Endothelial cell of umbilical vein (primary cell): ENCODE measurements around the gene BRF1.

Source experiments
- EZH2 ChIP-seq: IDR thresholded peaks from 2 replicates; pipeline ENCODE4 v1.6.1; 2012; ENCODE audit warnings: borderline replicate concordance, low read depth, mild to moderate bottlenecking, moderate library complexity, low read length, inconsistent platforms; ENCODE audit not compliant: severe bottlenecking
- GATA2 ChIP-seq: IDR thresholded peaks from 2 replicates; pipeline ENCODE4 v1.7.0; 2011; ENCODE audit warnings: low read depth, mild to moderate bottlenecking, moderate library complexity, mixed read lengths, low read length; ENCODE audit not compliant: insufficient read length, insufficient read depth
- JUN ChIP-seq: IDR thresholded peaks from 2 replicates; pipeline ENCODE4 v1.6.1; 2011; ENCODE audit warnings: borderline replicate concordance, low read depth; ENCODE audit not compliant: insufficient read length, insufficient read depth
- POLR2A ChIP-seq: IDR thresholded peaks from 2 replicates; pipeline ENCODE4 v1.6.1; 2012; ENCODE audit warnings: low read depth, mild to moderate bottlenecking, control low read depth, low read length
- POLR2AphosphoS5 ChIP-seq: IDR thresholded peaks from 2 replicates; pipeline ENCODE4 v1.6.1; 2012; ENCODE audit warnings: low read depth, mild to moderate bottlenecking, control low read depth, low read length, moderate library complexity; ENCODE audit not compliant: insufficient read depth
- TF ChIP-seq, protein P1 (sequence below), 2 donors: IDR thresholded peaks; 1 replicate in 1 of 2; 2 replicates in 1 of 2; pipeline ENCODE4 v1.5.1; 2011; ENCODE audit warnings: low read length in 2 of 2, mild to moderate bottlenecking in 2 of 2, moderate library complexity in 2 of 2, control low read depth in 1 of 2, inconsistent platforms in 1 of 2, low read depth in 1 of 2; ENCODE audit not compliant: insufficient read depth in 1 of 2; ENCODE audit errors: extremely low read depth in 1 of 2
- TF ChIP-seq, protein P2 (sequence below): IDR thresholded peaks from 2 replicates; pipeline ENCODE4 v1.6.1; 2011; ENCODE audit not compliant: insufficient read depth, insufficient read length

DNA sequence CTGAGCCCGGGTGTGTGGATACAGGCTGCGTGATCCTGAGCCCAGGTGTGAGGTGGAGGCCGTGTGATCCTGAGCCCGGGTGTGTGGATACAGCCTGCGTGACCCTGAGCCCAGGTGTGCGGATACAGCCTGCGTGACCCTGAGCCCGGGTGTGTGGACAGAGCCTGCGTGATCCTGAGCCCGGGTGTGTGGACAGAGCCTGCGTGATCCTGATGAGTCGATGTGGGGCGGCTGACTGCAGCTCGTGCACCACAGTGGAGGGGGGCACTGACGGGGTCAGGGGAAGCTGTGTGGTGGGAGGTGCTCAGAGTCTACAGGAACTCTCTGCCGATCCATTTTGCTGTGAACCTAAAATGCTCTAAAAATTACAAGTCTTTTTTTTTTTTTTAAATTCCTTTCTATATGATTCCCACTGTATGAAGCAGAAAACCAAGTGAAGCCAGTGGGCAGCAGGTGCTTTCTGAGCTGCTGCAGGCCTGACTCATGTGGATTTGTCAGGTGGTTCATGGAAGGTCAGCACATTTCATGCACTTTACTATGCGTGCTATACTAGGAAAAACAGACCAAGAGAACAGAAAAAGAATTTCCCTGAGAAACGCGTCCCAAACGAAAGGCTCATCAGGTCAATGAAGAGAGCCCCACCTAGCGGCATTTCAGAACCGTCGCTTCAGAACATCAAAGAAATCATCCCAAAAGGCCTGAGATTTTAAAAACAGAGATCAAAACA lies 19.3 kb downstream of the BRF1 start:
- TF ChIP-seq POLR2A = no peak
- no peak for TF ChIP-seq GATA2
- TF ChIP-seq, protein P1, sequence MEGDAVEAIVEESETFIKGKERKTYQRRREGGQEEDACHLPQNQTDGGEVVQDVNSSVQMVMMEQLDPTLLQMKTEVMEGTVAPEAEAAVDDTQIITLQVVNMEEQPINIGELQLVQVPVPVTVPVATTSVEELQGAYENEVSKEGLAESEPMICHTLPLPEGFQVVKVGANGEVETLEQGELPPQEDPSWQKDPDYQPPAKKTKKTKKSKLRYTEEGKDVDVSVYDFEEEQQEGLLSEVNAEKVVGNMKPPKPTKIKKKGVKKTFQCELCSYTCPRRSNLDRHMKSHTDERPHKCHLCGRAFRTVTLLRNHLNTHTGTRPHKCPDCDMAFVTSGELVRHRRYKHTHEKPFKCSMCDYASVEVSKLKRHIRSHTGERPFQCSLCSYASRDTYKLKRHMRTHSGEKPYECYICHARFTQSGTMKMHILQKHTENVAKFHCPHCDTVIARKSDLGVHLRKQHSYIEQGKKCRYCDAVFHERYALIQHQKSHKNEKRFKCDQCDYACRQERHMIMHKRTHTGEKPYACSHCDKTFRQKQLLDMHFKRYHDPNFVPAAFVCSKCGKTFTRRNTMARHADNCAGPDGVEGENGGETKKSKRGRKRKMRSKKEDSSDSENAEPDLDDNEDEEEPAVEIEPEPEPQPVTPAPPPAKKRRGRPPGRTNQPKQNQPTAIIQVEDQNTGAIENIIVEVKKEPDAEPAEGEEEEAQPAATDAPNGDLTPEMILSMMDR (IDR thresholded peaks at IDR 0.05; ENCODE audit: extremely low read depth in 1 of 2, insufficient read depth in 1 of 2, low read depth in 1 of 2, low read length in 2 of 2) = peak; percentile 63 to 67
- no peak for TF ChIP-seq JUN
- TF ChIP-seq EZH2 = no peak
- TF ChIP-seq, protein P2, sequence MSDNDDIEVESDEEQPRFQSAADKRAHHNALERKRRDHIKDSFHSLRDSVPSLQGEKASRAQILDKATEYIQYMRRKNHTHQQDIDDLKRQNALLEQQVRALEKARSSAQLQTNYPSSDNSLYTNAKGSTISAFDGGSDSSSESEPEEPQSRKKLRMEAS = no peak
- TF ChIP-seq POLR2AphosphoS5 = no peak
